ENCODE data around the gene PRX.

PRX gene

DNA sequence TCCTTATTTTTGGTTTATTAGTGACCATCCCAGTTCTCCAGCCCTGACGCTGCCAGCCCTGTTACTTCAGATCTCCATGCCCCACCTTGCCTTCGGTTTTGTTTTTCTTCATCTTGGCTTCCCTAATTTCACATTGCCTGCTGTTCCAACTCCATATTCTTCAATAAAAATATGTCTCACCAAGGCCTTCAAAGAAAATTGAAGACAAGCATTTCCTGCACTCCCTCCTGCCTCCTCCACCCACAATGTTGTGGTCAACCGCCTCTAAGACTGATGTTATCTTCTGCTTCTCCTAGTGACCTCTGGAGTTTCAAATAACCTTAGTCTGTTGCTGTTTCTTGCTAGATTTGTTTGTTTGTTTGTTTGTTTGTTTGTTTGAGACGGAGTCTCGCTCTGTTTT is 50.1 kb downstream of the PRX start:
- TF ChIP-seq, protein P1, sequence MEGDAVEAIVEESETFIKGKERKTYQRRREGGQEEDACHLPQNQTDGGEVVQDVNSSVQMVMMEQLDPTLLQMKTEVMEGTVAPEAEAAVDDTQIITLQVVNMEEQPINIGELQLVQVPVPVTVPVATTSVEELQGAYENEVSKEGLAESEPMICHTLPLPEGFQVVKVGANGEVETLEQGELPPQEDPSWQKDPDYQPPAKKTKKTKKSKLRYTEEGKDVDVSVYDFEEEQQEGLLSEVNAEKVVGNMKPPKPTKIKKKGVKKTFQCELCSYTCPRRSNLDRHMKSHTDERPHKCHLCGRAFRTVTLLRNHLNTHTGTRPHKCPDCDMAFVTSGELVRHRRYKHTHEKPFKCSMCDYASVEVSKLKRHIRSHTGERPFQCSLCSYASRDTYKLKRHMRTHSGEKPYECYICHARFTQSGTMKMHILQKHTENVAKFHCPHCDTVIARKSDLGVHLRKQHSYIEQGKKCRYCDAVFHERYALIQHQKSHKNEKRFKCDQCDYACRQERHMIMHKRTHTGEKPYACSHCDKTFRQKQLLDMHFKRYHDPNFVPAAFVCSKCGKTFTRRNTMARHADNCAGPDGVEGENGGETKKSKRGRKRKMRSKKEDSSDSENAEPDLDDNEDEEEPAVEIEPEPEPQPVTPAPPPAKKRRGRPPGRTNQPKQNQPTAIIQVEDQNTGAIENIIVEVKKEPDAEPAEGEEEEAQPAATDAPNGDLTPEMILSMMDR (IDR thresholded peaks at IDR 0.05; ENCODE audit: borderline replicate concordance, extremely low read depth, low read length, poor library complexity, severe bottlenecking): no peak
- TF ChIP-seq EZH2 (IDR thresholded peaks at IDR 0.05; ENCODE audit: borderline replicate concordance, low read depth, low read length, severe bottlenecking): no peak
- H3K4me1 ChIP-seq (ENCODE audit: insufficient read depth, low read length): no peaks in the 10 kb centered on the region
- no peaks in the 10 kb centered on the region for H4K20me1 ChIP-seq (ENCODE audit: insufficient read depth, low read length)
- ATAC-seq (ENCODE audit: insufficient read depth, low read depth): no peak
- H3K4me2 ChIP-seq (ENCODE audit: insufficient read depth, low read length): no peak overlapping the region
- no peak for DNase-seq
- H3K27ac ChIP-seq (ENCODE audit: low read length): no peak overlapping the region
- H3K79me2 ChIP-seq (ENCODE audit: insufficient read depth, low read length): no peaks in the 10 kb centered on the region
- H3K9ac ChIP-seq (ENCODE audit: low read depth, low read length): no peak overlapping the region
- no peak overlapping the region for H3K4me3 ChIP-seq (ENCODE audit: low read depth in 1 of 2, low read length in 2 of 2)
- peaks cover 13% of the 10 kb centered on the region for H3K36me3 ChIP-seq (ENCODE audit: insufficient read depth, low read length)
- no peaks in the 10 kb centered on the region for H3K27me3 ChIP-seq (ENCODE audit: insufficient read depth, low read length, poor library complexity)
- H3K9me3 ChIP-seq (ENCODE audit: insufficient read depth, low read length, severe bottlenecking): no peaks in the 10 kb centered on the region
- H2AFZ ChIP-seq (ENCODE audit: low read depth, low read length): no peak overlapping the region

DNA sequence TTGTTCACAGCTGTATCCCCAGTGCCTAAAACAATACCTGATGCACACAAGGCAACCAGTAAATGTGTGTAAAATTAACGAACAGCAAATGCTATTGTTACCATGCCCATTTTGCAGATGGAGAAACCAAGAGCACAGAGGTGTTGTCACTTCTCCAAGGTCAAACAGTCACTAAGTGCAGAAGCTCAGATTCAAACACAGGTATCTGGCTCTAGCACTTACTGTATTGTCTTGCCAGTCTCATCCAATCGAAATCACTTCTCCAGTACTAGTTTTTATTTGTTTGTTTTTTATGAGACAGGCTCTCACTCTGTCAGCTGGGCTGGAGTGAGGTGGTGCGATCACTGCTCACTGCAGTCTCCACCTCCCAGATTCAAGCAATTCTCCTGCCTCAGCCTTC is 51.0 kb downstream of the PRX start:
- Histone ChIP-seq H3K4me3 (ENCODE audit: low read depth in 1 of 2, low read length in 2 of 2) (no peak overlapping the region), H3K27ac (ENCODE audit: low read length) (no peak overlapping the region), H3K36me3 (ENCODE audit: insufficient read depth, low read length) (peaks cover 6% of the 10 kb centered on the region), H3K9me3 (ENCODE audit: insufficient read depth, low read length, severe bottlenecking) (no peaks in the 10 kb centered on the region), H3K4me2 (ENCODE audit: insufficient read depth, low read length) (no peak overlapping the region), H4K20me1 (ENCODE audit: insufficient read depth, low read length) (no peaks in the 10 kb centered on the region), H2AFZ (ENCODE audit: low read depth, low read length) (no peak overlapping the region), H3K9ac (ENCODE audit: low read depth, low read length) (no peak overlapping the region), H3K4me1 (ENCODE audit: insufficient read depth, low read length) (no peaks in the 10 kb centered on the region), H3K27me3 (ENCODE audit: insufficient read depth, low read length, poor library complexity) (no peaks in the 10 kb centered on the region), H3K79me2 (ENCODE audit: insufficient read depth, low read length) (no peaks in the 10 kb centered on the region)
- TF ChIP-seq, protein P1 (IDR thresholded peaks at IDR 0.05; ENCODE audit: borderline replicate concordance, extremely low read depth, low read length, poor library complexity, severe bottlenecking): no peak
- TF ChIP-seq EZH2 (IDR thresholded peaks at IDR 0.05; ENCODE audit: borderline replicate concordance, low read depth, low read length, severe bottlenecking): no peak
- no peak for ATAC-seq (ENCODE audit: insufficient read depth, low read depth)
- DNase-seq: no peak

DNA sequence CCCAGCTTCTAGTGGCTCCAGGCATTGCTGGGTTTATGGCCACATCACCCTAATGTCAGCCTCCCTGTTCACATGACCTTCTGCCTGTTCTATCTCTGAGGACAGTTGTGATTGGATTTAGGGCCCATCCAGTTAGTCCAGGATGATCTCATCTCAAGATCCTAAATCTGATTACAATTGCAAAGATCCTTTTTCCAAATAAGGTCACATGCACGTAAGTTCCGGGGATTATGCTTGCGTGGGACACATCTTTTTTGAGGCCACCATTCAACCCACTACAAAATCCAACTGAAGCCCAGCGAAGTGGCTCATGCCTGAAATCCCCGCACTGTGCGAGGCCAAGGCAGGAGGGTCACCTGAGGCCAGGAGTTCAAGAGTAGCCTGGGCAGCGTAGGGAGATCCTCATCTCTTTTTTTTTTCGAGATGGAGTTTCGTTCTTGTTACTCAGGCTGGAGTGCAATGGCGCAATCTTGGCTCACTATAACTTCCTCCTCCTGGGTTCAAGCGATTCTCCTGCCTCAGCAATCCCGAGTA is 52.4 kb downstream of the PRX start:
- no peak overlapping the region for H3K27ac ChIP-seq (ENCODE audit: low read length)
- no peaks in the 10 kb centered on the region for H3K36me3 ChIP-seq (ENCODE audit: insufficient read depth, low read length)
- no peaks in the 10 kb centered on the region for H3K27me3 ChIP-seq (ENCODE audit: insufficient read depth, low read length, poor library complexity)
- no peaks in the 10 kb centered on the region for H3K4me1 ChIP-seq (ENCODE audit: insufficient read depth, low read length)
- H3K4me2 ChIP-seq (ENCODE audit: insufficient read depth, low read length): no peak overlapping the region
- no peak overlapping the region for H3K9ac ChIP-seq (ENCODE audit: low read depth, low read length)
- no peak for ATAC-seq (ENCODE audit: insufficient read depth, low read depth)
- no peak for DNase-seq
- no peak overlapping the region for H3K4me3 ChIP-seq (ENCODE audit: low read depth in 1 of 2, low read length in 2 of 2)
- no peaks in the 10 kb centered on the region for H3K79me2 ChIP-seq (ENCODE audit: insufficient read depth, low read length)
- H4K20me1 ChIP-seq (ENCODE audit: insufficient read depth, low read length): no peaks in the 10 kb centered on the region
- no peak for TF ChIP-seq EZH2 (IDR thresholded peaks at IDR 0.05; ENCODE audit: borderline replicate concordance, low read depth, low read length, severe bottlenecking)
- TF ChIP-seq, protein P1 (IDR thresholded peaks at IDR 0.05; ENCODE audit: borderline replicate concordance, extremely low read depth, low read length, poor library complexity, severe bottlenecking): no peak
- H3K9me3 ChIP-seq (ENCODE audit: insufficient read depth, low read length, severe bottlenecking): no peaks in the 10 kb centered on the region
- H2AFZ ChIP-seq (ENCODE audit: low read depth, low read length): no peak overlapping the region
